ENCODE results near the gene MSI2.

DNA sequence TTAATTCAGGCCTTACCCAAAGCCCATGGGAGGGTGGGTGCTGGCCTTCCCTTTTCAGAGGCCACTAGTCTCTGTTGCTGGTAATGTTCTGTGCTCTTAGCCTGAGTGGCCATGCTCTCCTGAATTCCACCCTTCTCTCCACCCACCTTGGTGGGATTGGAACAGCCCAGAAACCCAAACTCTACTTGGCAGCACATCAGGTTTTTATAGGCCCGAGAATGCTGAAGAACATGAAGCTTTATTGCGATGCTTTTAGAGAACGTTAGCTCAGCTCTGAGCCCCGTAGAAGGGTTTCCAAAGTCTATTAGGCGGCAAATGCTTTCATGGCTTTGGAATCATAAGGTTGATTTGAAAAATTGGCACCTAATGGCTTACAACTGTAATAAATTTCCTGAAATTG is 209.3 kb downstream of the MSI2 start:
- TF ChIP-seq EP300 (IDR thresholded peaks at IDR 0.05; ENCODE audit: borderline replicate concordance in 1 of 2, low read depth in 1 of 2, low read length in 1 of 2) (no peak), NFIC (IDR thresholded peaks at IDR 0.05; ENCODE audit: borderline replicate concordance) (no peak), POLR2AphosphoS5 (IDR thresholded peaks at IDR 0.05; ENCODE audit: low read depth, low read length) (no peak), EZH2phosphoT487 (IDR thresholded peaks at IDR 0.05; ENCODE audit: borderline replicate concordance, low read depth) (no peak), SMC3 (IDR thresholded peaks at IDR 0.05; ENCODE audit: low read depth, low read length) (no peak), YY1 (IDR thresholded peaks at IDR 0.05; ENCODE audit: low read depth) (no peak), MXI1 (IDR thresholded peaks at IDR 0.05; ENCODE audit: low read depth, low read length) (no peak), RAD21 (IDR thresholded peaks at IDR 0.05; ENCODE audit: low read length) (no peak)
- TF ChIP-seq, protein P1, sequence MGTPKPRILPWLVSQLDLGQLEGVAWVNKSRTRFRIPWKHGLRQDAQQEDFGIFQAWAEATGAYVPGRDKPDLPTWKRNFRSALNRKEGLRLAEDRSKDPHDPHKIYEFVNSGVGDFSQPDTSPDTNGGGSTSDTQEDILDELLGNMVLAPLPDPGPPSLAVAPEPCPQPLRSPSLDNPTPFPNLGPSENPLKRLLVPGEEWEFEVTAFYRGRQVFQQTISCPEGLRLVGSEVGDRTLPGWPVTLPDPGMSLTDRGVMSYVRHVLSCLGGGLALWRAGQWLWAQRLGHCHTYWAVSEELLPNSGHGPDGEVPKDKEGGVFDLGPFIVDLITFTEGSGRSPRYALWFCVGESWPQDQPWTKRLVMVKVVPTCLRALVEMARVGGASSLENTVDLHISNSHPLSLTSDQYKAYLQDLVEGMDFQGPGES (IDR thresholded peaks at IDR 0.05; ENCODE audit: low read depth, low read length), result no peak
- TF ChIP-seq, protein P2, sequence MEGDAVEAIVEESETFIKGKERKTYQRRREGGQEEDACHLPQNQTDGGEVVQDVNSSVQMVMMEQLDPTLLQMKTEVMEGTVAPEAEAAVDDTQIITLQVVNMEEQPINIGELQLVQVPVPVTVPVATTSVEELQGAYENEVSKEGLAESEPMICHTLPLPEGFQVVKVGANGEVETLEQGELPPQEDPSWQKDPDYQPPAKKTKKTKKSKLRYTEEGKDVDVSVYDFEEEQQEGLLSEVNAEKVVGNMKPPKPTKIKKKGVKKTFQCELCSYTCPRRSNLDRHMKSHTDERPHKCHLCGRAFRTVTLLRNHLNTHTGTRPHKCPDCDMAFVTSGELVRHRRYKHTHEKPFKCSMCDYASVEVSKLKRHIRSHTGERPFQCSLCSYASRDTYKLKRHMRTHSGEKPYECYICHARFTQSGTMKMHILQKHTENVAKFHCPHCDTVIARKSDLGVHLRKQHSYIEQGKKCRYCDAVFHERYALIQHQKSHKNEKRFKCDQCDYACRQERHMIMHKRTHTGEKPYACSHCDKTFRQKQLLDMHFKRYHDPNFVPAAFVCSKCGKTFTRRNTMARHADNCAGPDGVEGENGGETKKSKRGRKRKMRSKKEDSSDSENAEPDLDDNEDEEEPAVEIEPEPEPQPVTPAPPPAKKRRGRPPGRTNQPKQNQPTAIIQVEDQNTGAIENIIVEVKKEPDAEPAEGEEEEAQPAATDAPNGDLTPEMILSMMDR (IDR thresholded peaks at IDR 0.05), result no peak
- TF ChIP-seq, protein P3, sequence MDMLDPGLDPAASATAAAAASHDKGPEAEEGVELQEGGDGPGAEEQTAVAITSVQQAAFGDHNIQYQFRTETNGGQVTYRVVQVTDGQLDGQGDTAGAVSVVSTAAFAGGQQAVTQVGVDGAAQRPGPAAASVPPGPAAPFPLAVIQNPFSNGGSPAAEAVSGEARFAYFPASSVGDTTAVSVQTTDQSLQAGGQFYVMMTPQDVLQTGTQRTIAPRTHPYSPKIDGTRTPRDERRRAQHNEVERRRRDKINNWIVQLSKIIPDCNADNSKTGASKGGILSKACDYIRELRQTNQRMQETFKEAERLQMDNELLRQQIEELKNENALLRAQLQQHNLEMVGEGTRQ (IDR thresholded peaks at IDR 0.05; ENCODE audit: borderline replicate concordance, low read depth, low read length), result no peak
- TF ChIP-seq, protein P4, sequence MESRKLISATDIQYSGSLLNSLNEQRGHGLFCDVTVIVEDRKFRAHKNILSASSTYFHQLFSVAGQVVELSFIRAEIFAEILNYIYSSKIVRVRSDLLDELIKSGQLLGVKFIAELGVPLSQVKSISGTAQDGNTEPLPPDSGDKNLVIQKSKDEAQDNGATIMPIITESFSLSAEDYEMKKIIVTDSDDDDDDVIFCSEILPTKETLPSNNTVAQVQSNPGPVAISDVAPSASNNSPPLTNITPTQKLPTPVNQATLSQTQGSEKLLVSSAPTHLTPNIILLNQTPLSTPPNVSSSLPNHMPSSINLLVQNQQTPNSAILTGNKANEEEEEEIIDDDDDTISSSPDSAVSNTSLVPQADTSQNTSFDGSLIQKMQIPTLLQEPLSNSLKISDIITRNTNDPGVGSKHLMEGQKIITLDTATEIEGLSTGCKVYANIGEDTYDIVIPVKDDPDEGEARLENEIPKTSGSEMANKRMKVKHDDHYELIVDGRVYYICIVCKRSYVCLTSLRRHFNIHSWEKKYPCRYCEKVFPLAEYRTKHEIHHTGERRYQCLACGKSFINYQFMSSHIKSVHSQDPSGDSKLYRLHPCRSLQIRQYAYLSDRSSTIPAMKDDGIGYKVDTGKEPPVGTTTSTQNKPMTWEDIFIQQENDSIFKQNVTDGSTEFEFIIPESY (IDR thresholded peaks at IDR 0.05; ENCODE audit: borderline replicate concordance, low read depth), result no peak
